ENCODE results near the gene SKOR1. TPM values are rescaled to one million over a fixed set of nuclear protein-coding genes. Genes with fewer than 3 reads are reported as not detected.

SKOR1 gene
- total and polyA plus RNA-seq, 2 of the 8 experiments (the other 6 are each of a cell fraction or from before 2014, with no cell fraction given), result 0.03 to 0.11 TPM

DNA sequence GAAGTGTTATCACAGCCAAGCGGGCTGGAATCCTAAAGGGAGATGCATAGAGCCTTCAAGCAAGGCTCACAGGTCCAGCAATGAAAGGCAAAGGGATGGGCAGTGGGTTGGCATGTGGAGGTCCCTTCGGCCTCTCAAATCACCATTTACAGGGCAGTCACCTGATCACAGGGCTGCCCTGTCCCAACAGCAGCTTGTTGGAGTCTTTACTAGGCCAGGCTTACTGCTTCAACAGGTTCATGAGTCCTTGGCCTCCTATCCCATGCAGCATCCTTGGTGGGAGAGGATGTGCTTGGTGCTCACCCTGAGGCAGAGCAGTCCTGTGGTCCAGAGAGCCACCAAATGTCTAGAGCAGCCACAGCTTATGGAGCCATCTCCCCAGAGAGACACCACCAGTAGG, 24.2 kb upstream of the SKOR1 start:
- Histone ChIP-seq H2AK5ac (ENCODE audit: low read depth, low read length) (no peak overlapping the region; the same call in 1 of the 2 replicates), H3K18ac (ENCODE audit: extremely low read depth, low read length) (no peak overlapping the region), H4K5ac (ENCODE audit: insufficient read length, low read depth, low read length) (no peak overlapping the region), H3K4me3 (ENCODE audit: extremely low read depth in 1 of 4, insufficient read depth in 2 of 4, low read depth in 3 of 4, low read length in 4 of 4) (no peak overlapping the region), H2BK20ac (ENCODE audit: low read length) (no peak overlapping the region), H3K14ac (ENCODE audit: insufficient read length) (no peak overlapping the region), H4K91ac (replicated peaks; ENCODE audit: insufficient read length, low read length) (no peak overlapping the region), H3K27me3 (replicated peaks in 1 of 4; ENCODE audit: control insufficient read depth in 3 of 4, extremely low read depth in 1 of 4, insufficient read depth in 3 of 4, low read length in 3 of 4) (no peaks in the 10 kb centered on the region; a peak in 2 of 7 replicates), H2AFZ (ENCODE audit: low read length) (no peak overlapping the region), H2BK15ac (ENCODE audit: low read length) (no peak overlapping the region), H3K4me2 (ENCODE audit: insufficient read depth in 1 of 2, low read depth in 2 of 2, low read length in 2 of 2) (no peak overlapping the region), H4K20me1 (replicated peaks in 1 of 2; ENCODE audit: control insufficient read depth in 1 of 2, insufficient read depth in 2 of 2, low read length in 2 of 2) (peaks cover 0 to 2% of the 10 kb centered on the region in 2 experiments), H2BK12ac (ENCODE audit: low read depth, low read length) (no peak overlapping the region), H3K79me2 (ENCODE audit: control insufficient read depth in 1 of 2, insufficient read depth in 2 of 2, low read length in 2 of 2) (no peaks in the 10 kb centered on the region), H3K56ac (replicated peaks; ENCODE audit: insufficient read length, low read depth, low read length) (no peak overlapping the region), H3K9me3 (ENCODE audit: insufficient read depth in 2 of 2, low read depth in 1 of 2, low read length in 1 of 2) (no peaks in the 10 kb centered on the region), H3K79me1 (ENCODE audit: low read depth, low read length) (no peaks in the 10 kb centered on the region), H3K4me1 (replicated peaks in 1 of 4; ENCODE audit: control insufficient read depth in 3 of 4, insufficient read depth in 4 of 4, low read length in 3 of 4) (peaks cover 3 to 24% (median 17%) of the 10 kb centered on the region in 4 experiments), H3K27ac (ENCODE audit: low read depth, low read length) (no peak overlapping the region), H3K9ac (replicated peaks in 1 of 4; ENCODE audit: extremely low read depth in 1 of 4, low read depth in 3 of 4, low read length in 3 of 4) (no peak overlapping the region), H2BK120ac (replicated peaks; ENCODE audit: low read depth, low read length) (no peak overlapping the region), H3K36me3 (ENCODE audit: control insufficient read depth in 2 of 4, insufficient read depth in 4 of 4, low read length in 3 of 4) (no peaks in the 10 kb centered on the region), H3K23ac (ENCODE audit: insufficient read length) (no peak overlapping the region), H2BK5ac (ENCODE audit: low read depth, low read length) (no peak overlapping the region), H3K23me2 (ENCODE audit: low read depth, low read length) (no peaks in the 10 kb centered on the region), H3K4ac (replicated peaks; ENCODE audit: insufficient read length, low read depth, low read length) (no peak overlapping the region), H4K8ac (ENCODE audit: extremely low read depth, insufficient read depth, low read length) (no peak overlapping the region)
- 71% methylated on average over 2 of the region's 2 CpGs; no CpG with 5 or more reads in 1 of the 2 experiments for whole genome bisulfite sequencing, 2 experiments (ENCODE audit: extremely low coverage in 1 of 2, insufficient coverage in 1 of 2, insufficient read length in 1 of 2, insufficient replicate concordance in 2 of 2, low coverage in 1 of 2, low lambda C conversion rate in 2 of 2, missing lambda C conversion rate in 1 of 2)
- DNase-seq (ENCODE audit: low read depth in 1 of 2, low spot score in 2 of 2) (no peak), FAIRE-seq (no peak)
- POLR2A ChIA-PET (ENCODE audit: partially characterized antibody), result interaction anchor here (0.6 to 1.8 kb wide), 3 partner anchors 10 to 204 kb away, joined by 3 to 6 read pairs (median 3); no protein-coding TSS in a partner anchor
- CTCF ChIA-PET (ENCODE audit: partially characterized antibody), result interaction anchor here (0.8 to 1.5 kb wide), 4 partner anchors 10 to 212 kb away, joined by 3 to 4 read pairs (median 4); no protein-coding TSS in a partner anchor
- TF ChIP-seq RNF2 (IDR thresholded peaks at IDR 0.05; ENCODE audit: borderline replicate concordance, low read depth, low read length, missing control alignments, poor library complexity, severe bottlenecking), result no peak
- TF ChIP-seq CREB1 (IDR thresholded peaks at IDR 0.05), result no peak
- no peak for TF ChIP-seq SUZ12 (IDR thresholded peaks at IDR 0.05; ENCODE audit: low read length)
- no peak for TF ChIP-seq NANOG (IDR thresholded peaks at IDR 0.05; ENCODE audit: insufficient read depth, low read depth, low read length, poor library complexity, severe bottlenecking)
- TF ChIP-seq TCF12 (IDR thresholded peaks at IDR 0.05; ENCODE audit: low read depth, low read length), result no peak
- no peak for TF ChIP-seq RAD21 (IDR thresholded peaks at IDR 0.05 in 1 of 2, conservative IDR thresholded peaks at IDR 0.05 in 1 of 2; ENCODE audit: low read depth in 2 of 2, low read length in 2 of 2)
- TF ChIP-seq CBX8 (IDR thresholded peaks at IDR 0.05; ENCODE audit: borderline replicate concordance, low read depth, low read length), result no peak
- no peak for TF ChIP-seq SRF (IDR thresholded peaks at IDR 0.05; ENCODE audit: low read depth, low read length)
- TF ChIP-seq TEAD4 (IDR thresholded peaks at IDR 0.05; ENCODE audit: low read depth, low read length), result no peak
